GM12878 (cell line): ENCODE measurements around the gene PTPN14. TPM values are rescaled to one million over a fixed set of nuclear protein-coding genes. Genes with fewer than 3 reads are reported as not detected.
A peak's percentile ranks its signal among the peaks of the same experiment; 100 is the strongest.

Experiments used
- ATAC-seq: fragments of 200-7000 bp; cut with Tn5 transposase; 3 replicates; pipeline ENCODE4 v1.9.1; 2020; ENCODE audit warnings: mild to moderate bottlenecking, moderate library complexity
- BruUV-seq: library from RNA; stranded (reverse); fragments of 400-500 nt; replicated peaks from 2 replicates; lab custom pipeline; 2021; lab: Mats Ljungman, UMichigan
- CTCF ChIA-PET: fragments of 300-600 bp; sonication (Branson Sonifier 250); formaldehyde crosslinking; extraction: SDS; loops from one replicate; lab custom pipeline; 2021; ENCODE audit warnings: inconsistent platforms; lab: Yijun Ruan, JAX
- POLR2A ChIA-PET: fragments of 350-600 bp; formaldehyde crosslinking; extraction: SDS; loops from one replicate; lab custom pipeline; 2021; ENCODE audit warnings: inconsistent platforms; lab: Charles Lee
- RAD21 ChIA-PET: fragments of 300-600 bp; sonication (Branson Sonifier 250); formaldehyde crosslinking; loops from one replicate; lab custom pipeline; 2023; ENCODE audit warnings: antibody characterized with exemption; ENCODE audit not compliant: unreplicated experiment; lab: Charles Lee
- SMC1A ChIA-PET: fragments of 300-600 bp; sonication (Branson Sonifier 250); formaldehyde crosslinking; loops from one replicate; lab custom pipeline; 2023; ENCODE audit not compliant: unreplicated experiment, uncharacterized antibody; lab: Charles Lee
- DNase-seq: peaks from one replicate; pipeline ENCODE4 v3.0.0-alpha.2; 2011; ENCODE audit warnings: low read depth, low spot score
- FAIRE-seq: peaks from 3 replicates; lab custom pipeline; 2011; peaks lifted over from hg19 to GRCh38; lab: Jason Lieb, UNC
- H2AFZ ChIP-seq: 2 replicates; pipeline ENCODE4 v1.6.0; 2011; ENCODE audit warnings: low read depth, low read length, control low read depth; ENCODE audit not compliant: control insufficient read depth
- H3K27ac ChIP-seq: 2 replicates; pipeline ENCODE4 v1.5.1; 2011; ENCODE audit warnings: control low read depth; ENCODE audit not compliant: control insufficient read depth, insufficient read depth
- H3K27me3 ChIP-seq, 2 experiments: replicated peaks in 1 of 2; 2 replicates each; pipeline versions ENCODE4 v1.6.0 to v1.6.1; 2011; ENCODE audit warnings: low read length in 1 of 2; ENCODE audit not compliant: control insufficient read depth in 2 of 2, insufficient read depth in 2 of 2
- H3K36me3 ChIP-seq, 2 experiments: 2 replicates each; pipeline ENCODE4 v1.5.1; 2011; ENCODE audit warnings: low read length in 1 of 2; ENCODE audit not compliant: control insufficient read depth in 2 of 2, insufficient read depth in 2 of 2
- H3K4me1 ChIP-seq: 2 replicates; pipeline ENCODE4 v1.6.1; 2011; ENCODE audit warnings: mild to moderate bottlenecking, low read length, moderate library complexity, mixed read lengths; ENCODE audit not compliant: control insufficient read depth, insufficient read depth
- H3K4me2 ChIP-seq: 2 replicates; pipeline ENCODE4 v1.6.0; 2011; ENCODE audit warnings: control low read depth; ENCODE audit not compliant: control insufficient read depth, insufficient read depth
- H3K4me3 ChIP-seq: fragments of 200-600 bp; sonication (generic); 2 replicates; pipeline ENCODE4 v1.5.1; 2016
- H3K79me2 ChIP-seq: 2 replicates; pipeline ENCODE4 v1.6.0; 2011; ENCODE audit warnings: low read length; ENCODE audit not compliant: control insufficient read depth, insufficient read depth
- H3K9ac ChIP-seq: 2 replicates; pipeline ENCODE4 v1.8.0; 2011; ENCODE audit warnings: low read length, control low read depth, mixed read lengths; ENCODE audit not compliant: control insufficient read depth, insufficient read depth
- H3K9me3 ChIP-seq: replicated peaks from 3 replicates; pipeline ENCODE4 v1.5.1; 2011; ENCODE audit warnings: mild to moderate bottlenecking, low read length; ENCODE audit not compliant: control insufficient read depth, insufficient read depth
- H4K20me1 ChIP-seq: 2 replicates; pipeline ENCODE4 v1.6.0; 2011; ENCODE audit not compliant: control insufficient read depth, insufficient read depth
- BCL11A ChIP-seq: IDR thresholded peaks from 2 replicates; pipeline ENCODE4 v1.6.1; 2011; ENCODE audit warnings: low read depth, low read length
- BCL3 ChIP-seq: IDR thresholded peaks from 2 replicates; pipeline ENCODE4 v1.6.1; 2011; ENCODE audit warnings: borderline replicate concordance, low read depth, mild to moderate bottlenecking, moderate library complexity, low read length; ENCODE audit not compliant: insufficient read depth, poor library complexity, severe bottlenecking
- BRCA1 ChIP-seq: IDR thresholded peaks from 2 replicates; pipeline ENCODE4 v1.6.1; 2011; ENCODE audit warnings: low read depth, low read length, improper control_type of control experiment
- CBX3 ChIP-seq: fragments of 200-600 bp; sonication (generic); IDR thresholded peaks from 2 replicates; pipeline ENCODE4 v1.6.1; 2016; ENCODE audit warnings: low read depth, borderline replicate concordance
- ELK1 ChIP-seq: IDR thresholded peaks from 2 replicates; pipeline ENCODE4 v1.6.1; 2012; ENCODE audit warnings: low read depth, low read length, improper control_type of control experiment
- ESRRA ChIP-seq: IDR thresholded peaks from 2 replicates; pipeline ENCODE4 v1.6.1; 2012; ENCODE audit warnings: mild to moderate bottlenecking, low read length, improper control_type of control experiment
- KAT2A ChIP-seq: conservative IDR thresholded peaks from 2 replicates; pipeline ENCODE4 v1.6.1; 2011; ENCODE audit warnings: low read depth, low read length; ENCODE audit not compliant: control insufficient read depth
- MTA2 ChIP-seq: fragments of 450-650 bp; IDR thresholded peaks from 2 replicates; pipeline ENCODE4 v1.6.1; 2016; ENCODE audit warnings: low read depth, mild to moderate bottlenecking, moderate library complexity
- RB1 ChIP-seq: fragments of 450-650 bp; formaldehyde crosslinking; IDR thresholded peaks from 2 replicates; pipeline ENCODE4 v1.6.1; 2017; ENCODE audit warnings: mild to moderate bottlenecking, borderline replicate concordance
- TARDBP ChIP-seq: IDR thresholded peaks from 2 replicates; pipeline ENCODE4 v1.6.1; 2016; ENCODE audit warnings: borderline replicate concordance
- USF1 ChIP-seq: IDR thresholded peaks from 2 replicates; pipeline ENCODE4 v1.6.1; 2011; ENCODE audit warnings: borderline replicate concordance, low read depth, mild to moderate bottlenecking, moderate library complexity, mixed read lengths, low read length; ENCODE audit not compliant: insufficient read depth; ENCODE audit errors: extremely low read length
- ZBTB40 ChIP-seq: fragments of 450-650 bp; IDR thresholded peaks from 2 replicates; pipeline ENCODE4 v1.6.1; 2016; ENCODE audit warnings: mild to moderate bottlenecking, moderate library complexity, borderline replicate concordance
- ZNF217 ChIP-seq: fragments of 450-650 bp; IDR thresholded peaks from 2 replicates; pipeline ENCODE4 v1.6.1; 2017; ENCODE audit warnings: antibody characterized with exemption, mild to moderate bottlenecking
- ZNF274 ChIP-seq: IDR thresholded peaks from one replicate; pipeline ENCODE4 v1.8.0; 2011; ENCODE audit not compliant: insufficient read length, insufficient read depth
- ZNF622 ChIP-seq: fragments of 450-650 bp; IDR thresholded peaks from 2 replicates; pipeline ENCODE4 v1.6.1; 2017; ENCODE audit warnings: mild to moderate bottlenecking, inconsistent platforms
- ZSCAN29 ChIP-seq: fragments of 450-650 bp; IDR thresholded peaks from 2 replicates; pipeline ENCODE4 v1.6.1; 2017; ENCODE audit warnings: mild to moderate bottlenecking, moderate library complexity
- WGBS: methylation state at CpG from one replicate; pipeline ENCODE4 v1.1.6; 2016; ENCODE audit warnings: low lambda C conversion rate; ENCODE audit not compliant: insufficient replicate concordance, insufficient coverage; ENCODE audit errors: missing lambda C conversion rate; 5-methylcytosine and 5-hydroxymethylcytosine counted together
- in situ Hi-C: fragments of 300-500 bp; cut with MboI; formaldehyde crosslinking; loops from 9 replicates; pipeline ENCODE4 v1.14.3; 2018; ENCODE audit warnings: mixed read lengths
- intact Hi-C: fragments of 100-400 bp; cut with micrococcal nuclease; formaldehyde crosslinking; loops from one replicate; pipeline ENCODE4 v1.14.2; 2022; ENCODE audit not compliant: unreplicated experiment
- polyA plus RNA-seq, 11 experiments: library from polyadenylated mRNA; depleted of rRNA in 4 of 11; unstranded in 6 of 11; stranded (reverse) in 5 of 11; fragments of >200 nt; fragmentation: Nextera tagmentation in 4 of 11; fragmentation: Illumina TruSeq in 1 of 11; extraction: Ambion mirVana in 4 of 11; extraction: Trizol in 1 of 11; gene quantifications; 1 replicate in 1 of 11; 2 replicates in 10 of 11; pipeline versions ENCODE4 v1.2.1 to v1.2.3, GENCODE V29; 2011 to 2016; ENCODE audit warnings: inconsistent platforms in 2 of 11, missing spikeins in 2 of 11, low read depth in 1 of 11
- total RNA-seq, 4 experiments: library from RNA; depleted of rRNA in 3 of 4; stranded (reverse); fragments of >200 nt in 3 of 4; fragmentation: Illumina TruSeq in 1 of 4; extraction: Trizol in 1 of 4; gene quantifications; 2 replicates each; pipeline versions ENCODE4 v1.2.1 to v1.2.3, GENCODE V29; 2013 to 2021

PTPN14 gene
- total and polyA plus RNA-seq, 10 of the 15 experiments (the other 5 are each of a cell fraction or from before 2014, with no cell fraction given), result 0.05 to 5.1 (median 0.44) TPM

GRCh38 chr1:214557952-214558735 lies 6.7 kb upstream of the PTPN14 start:
- no peaks in the 10 kb centered on the region for H3K36me3 ChIP-seq
- intact Hi-C loops (loop anchor here (5.0 kb wide), 1 partner anchor 121 kb away; no protein-coding TSS in a partner anchor), in situ Hi-C loops (no loop called here)
- no peaks in the 10 kb centered on the region for H3K9me3 ChIP-seq
- ChIA-PET RAD21 (interaction anchor here (0.6 to 2.1 kb wide), 4 partner anchors 23 to 210 kb away, joined by 3 to 5 read pairs (median 4); no protein-coding TSS in a partner anchor), SMC1A (interaction anchor here (2.0 to 8.2 kb wide), 3 partner anchors 8 to 17 kb away, joined by 4 to 64 read pairs (median 10); no protein-coding TSS in a partner anchor), POLR2A (interaction anchor here (0.6 to 1.8 kb wide), 2 partner anchors 10 to 12 kb away, joined by 4 to 6 read pairs; no protein-coding TSS in a partner anchor), CTCF (interaction anchor here (0.6 to 1.7 kb wide), 2 partner anchors 9 to 191 kb away, joined by 3 to 6 read pairs; no protein-coding TSS in a partner anchor)
- H2AFZ ChIP-seq, result no peak overlapping the region
- no peak overlapping the region for H3K4me3 ChIP-seq
- H3K79me2 ChIP-seq, result no peaks in the 10 kb centered on the region
- BruUV-seq, result no TSS peak
- DNase-seq (no peak), FAIRE-seq (no peak), ATAC-seq (peak; percentile 69)
- no peak overlapping the region for H3K9ac ChIP-seq
- H3K27me3 ChIP-seq, result no peaks in the 10 kb centered on the region; a peak in 1 of 4 replicates
- WGBS, result 3% methylated on average over 8 of the region's 8 CpGs
- H4K20me1 ChIP-seq, result no peaks in the 10 kb centered on the region
- H3K27ac ChIP-seq, result no peak overlapping the region
- no peak overlapping the region for H3K4me2 ChIP-seq
- no peaks in the 10 kb centered on the region for H3K4me1 ChIP-seq
- no peak for TF ChIP-seq ZNF217
- TF ChIP-seq CBX3, result no peak
- no peak for TF ChIP-seq ZBTB40
- TF ChIP-seq ZNF622, result no peak
- TF ChIP-seq TARDBP, result no peak
- TF ChIP-seq RB1, result no peak
- TF ChIP-seq BCL3, result no peak
- TF ChIP-seq ELK1, result no peak
- peak; percentile 34; the same call in 1 of the 2 replicates for TF ChIP-seq MTA2
- TF ChIP-seq KAT2A, result no peak
- no peak for TF ChIP-seq ZNF274
- TF ChIP-seq ZSCAN29, result no peak
- TF ChIP-seq BRCA1, result no peak
- TF ChIP-seq USF1, result no peak
- no peak for TF ChIP-seq ESRRA
- TF ChIP-seq BCL11A, result no peak
